B cell (primary cell): ENCODE results near the gene SERPINA9.

Experiments used
- CTCF ChIP-seq: fragments of 200-600 bp; IDR thresholded peaks from one replicate; pipeline ENCODE4 v1.8.0; 2022; ENCODE audit warnings: antibody characterized with exemption, mild to moderate bottlenecking
- EZH2 ChIP-seq: IDR thresholded peaks from 2 replicates; pipeline ENCODE4 v1.6.1; 2012; ENCODE audit warnings: borderline replicate concordance, low read depth, mild to moderate bottlenecking, moderate library complexity, low read length; ENCODE audit not compliant: insufficient read depth, poor library complexity, severe bottlenecking

- no peak for TF ChIP-seq CTCF
- TF ChIP-seq EZH2: no peak
These were observed 41.2 kb upstream of the SERPINA9 start for GRCh38 chr14:94517248-94517640.
